ENCODE measurements around the gene MTERF2.

- TF ChIP-seq, protein P1, sequence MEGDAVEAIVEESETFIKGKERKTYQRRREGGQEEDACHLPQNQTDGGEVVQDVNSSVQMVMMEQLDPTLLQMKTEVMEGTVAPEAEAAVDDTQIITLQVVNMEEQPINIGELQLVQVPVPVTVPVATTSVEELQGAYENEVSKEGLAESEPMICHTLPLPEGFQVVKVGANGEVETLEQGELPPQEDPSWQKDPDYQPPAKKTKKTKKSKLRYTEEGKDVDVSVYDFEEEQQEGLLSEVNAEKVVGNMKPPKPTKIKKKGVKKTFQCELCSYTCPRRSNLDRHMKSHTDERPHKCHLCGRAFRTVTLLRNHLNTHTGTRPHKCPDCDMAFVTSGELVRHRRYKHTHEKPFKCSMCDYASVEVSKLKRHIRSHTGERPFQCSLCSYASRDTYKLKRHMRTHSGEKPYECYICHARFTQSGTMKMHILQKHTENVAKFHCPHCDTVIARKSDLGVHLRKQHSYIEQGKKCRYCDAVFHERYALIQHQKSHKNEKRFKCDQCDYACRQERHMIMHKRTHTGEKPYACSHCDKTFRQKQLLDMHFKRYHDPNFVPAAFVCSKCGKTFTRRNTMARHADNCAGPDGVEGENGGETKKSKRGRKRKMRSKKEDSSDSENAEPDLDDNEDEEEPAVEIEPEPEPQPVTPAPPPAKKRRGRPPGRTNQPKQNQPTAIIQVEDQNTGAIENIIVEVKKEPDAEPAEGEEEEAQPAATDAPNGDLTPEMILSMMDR (IDR thresholded peaks at IDR 0.05) = peak in 4 of 6 experiments; percentile 42 to 69 (median 56)
- TF ChIP-seq POLR2A (IDR thresholded peaks at IDR 0.05) = no peak
Measured at GRCh38 chr12:107014055-107014454, 27.1 kb upstream of the MTERF2 start.

Measured in thyroid gland (tissue), 4 donors.